OCI-LY3 (cell line): ENCODE results near the gene LRPAP1.
"Not testable (repeated sequence)": the region's sequence is repeated elsewhere in the genome, so short reads cannot be mapped to it uniquely, and the experiment has no call there.

Experiments
- H2AFZ ChIP-seq: fragments of 200-600, 300-600 bp; shearing (Covaris generic); 2 replicates; pipeline ENCODE4 v1.6.0; 2014; ENCODE audit warnings: antibody characterized with exemption, low read depth, low read length
- H3K27ac ChIP-seq: fragments of 200-600, 300-600 bp; sonication (generic); 2 replicates; pipeline ENCODE4 v1.5.1; 2014; ENCODE audit warnings: mild to moderate bottlenecking, low read length, moderate library complexity, mixed read lengths
- H3K27me3 ChIP-seq: fragments of 200-600, 300-600 bp; sonication (generic); 2 replicates; pipeline ENCODE4 v1.6.1; 2014; ENCODE audit warnings: low read depth, low read length, mixed read lengths
- H3K36me3 ChIP-seq: fragments of 200-600, 300-600 bp; sonication (generic); replicated peaks from 2 replicates; pipeline ENCODE3; 2014; ENCODE audit warnings: low read depth, low read length, mixed read lengths
- H3K4me1 ChIP-seq: fragments of 300-600, 200-600 bp; sonication (generic); 2 replicates; pipeline ENCODE4 v1.6.1; 2014; ENCODE audit warnings: low read length, mixed read lengths
- H3K4me2 ChIP-seq: fragments of 200-600, 300-600 bp; sonication (generic); 2 replicates; pipeline ENCODE4 v1.6.1; 2014; ENCODE audit warnings: low read length, mixed read lengths
- H3K4me3 ChIP-seq: fragments of 300-600, 200-600 bp; sonication (generic); 2 replicates; pipeline ENCODE4 v1.5.1; 2014; ENCODE audit warnings: antibody characterized with exemption, mild to moderate bottlenecking, low read length, moderate library complexity
- H3K79me2 ChIP-seq: fragments of 300-600, 200-600 bp; shearing (Covaris generic); 2 replicates; pipeline ENCODE4 v1.6.1; 2014; ENCODE audit warnings: mild to moderate bottlenecking, low read length, mixed read lengths
- H3K9ac ChIP-seq: fragments of 300-600, 200-600 bp; shearing (Covaris generic); 2 replicates; pipeline ENCODE4 v1.6.0; 2014; ENCODE audit warnings: mild to moderate bottlenecking, low read length, moderate library complexity
- H3K9me3 ChIP-seq: fragments of 200-600, 300-600 bp; shearing (Covaris generic); 2 replicates; pipeline ENCODE4 v1.6.1; 2014; ENCODE audit warnings: low read length, mixed read lengths; ENCODE audit not compliant: insufficient read depth
- H4K20me1 ChIP-seq: fragments of 200-600, 300-600 bp; sonication (generic); 2 replicates; pipeline ENCODE4 v1.6.1; 2016; ENCODE audit warnings: low read length, mixed read lengths; ENCODE audit not compliant: insufficient read depth
- EZH2phosphoT487 ChIP-seq: fragments of 200-600 bp; shearing (Covaris generic); IDR thresholded peaks from 2 replicates; pipeline ENCODE4 v1.6.1; 2018; ENCODE audit warnings: antibody characterized with exemption, mixed run types, low read depth
- TF ChIP-seq, protein P1 (sequence below): fragments of 200-600, 300-600 bp; sonication (generic); IDR thresholded peaks from 2 replicates; pipeline ENCODE4 v1.5.1; 2014; ENCODE audit warnings: antibody characterized with exemption, low read length, low read depth

Gene LRPAP1

DNA sequence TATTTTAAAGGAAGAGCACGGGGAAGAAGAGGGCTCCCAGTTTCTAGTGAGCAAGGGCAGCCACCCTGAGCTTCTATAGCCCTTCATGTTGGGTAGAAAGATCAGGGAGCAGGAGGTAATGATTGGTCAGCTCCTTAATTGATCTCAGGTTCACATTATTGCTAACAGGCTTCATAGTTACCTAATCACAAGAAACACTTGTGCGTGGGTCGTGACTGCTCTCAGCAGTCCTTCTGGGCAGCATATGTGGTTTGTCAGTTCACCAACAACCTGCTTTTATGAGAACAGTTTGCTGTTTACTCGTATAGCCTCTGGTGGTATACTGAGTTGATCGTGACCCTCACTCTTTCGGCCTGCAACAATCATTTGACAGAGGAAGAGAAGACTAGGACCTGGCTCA lies 73.9 kb downstream of the LRPAP1 start:
- H3K27me3 ChIP-seq: peaks cover 25% of the 10 kb centered on the region
- no peak overlapping the region for H3K9ac ChIP-seq
- H3K4me2 ChIP-seq: no peak overlapping the region
- no peaks in the 10 kb centered on the region for H3K36me3 ChIP-seq
- H3K4me3 ChIP-seq: no peak overlapping the region
- no peaks in the 10 kb centered on the region for H3K79me2 ChIP-seq
- H3K9me3 ChIP-seq: no peaks in the 10 kb centered on the region
- no peaks in the 10 kb centered on the region for H4K20me1 ChIP-seq
- TF ChIP-seq, protein P1, sequence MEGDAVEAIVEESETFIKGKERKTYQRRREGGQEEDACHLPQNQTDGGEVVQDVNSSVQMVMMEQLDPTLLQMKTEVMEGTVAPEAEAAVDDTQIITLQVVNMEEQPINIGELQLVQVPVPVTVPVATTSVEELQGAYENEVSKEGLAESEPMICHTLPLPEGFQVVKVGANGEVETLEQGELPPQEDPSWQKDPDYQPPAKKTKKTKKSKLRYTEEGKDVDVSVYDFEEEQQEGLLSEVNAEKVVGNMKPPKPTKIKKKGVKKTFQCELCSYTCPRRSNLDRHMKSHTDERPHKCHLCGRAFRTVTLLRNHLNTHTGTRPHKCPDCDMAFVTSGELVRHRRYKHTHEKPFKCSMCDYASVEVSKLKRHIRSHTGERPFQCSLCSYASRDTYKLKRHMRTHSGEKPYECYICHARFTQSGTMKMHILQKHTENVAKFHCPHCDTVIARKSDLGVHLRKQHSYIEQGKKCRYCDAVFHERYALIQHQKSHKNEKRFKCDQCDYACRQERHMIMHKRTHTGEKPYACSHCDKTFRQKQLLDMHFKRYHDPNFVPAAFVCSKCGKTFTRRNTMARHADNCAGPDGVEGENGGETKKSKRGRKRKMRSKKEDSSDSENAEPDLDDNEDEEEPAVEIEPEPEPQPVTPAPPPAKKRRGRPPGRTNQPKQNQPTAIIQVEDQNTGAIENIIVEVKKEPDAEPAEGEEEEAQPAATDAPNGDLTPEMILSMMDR: no peak
- TF ChIP-seq EZH2phosphoT487: no peak
- H3K27ac ChIP-seq: no peak overlapping the region
- H2AFZ ChIP-seq: no peak overlapping the region
- H3K4me1 ChIP-seq: no peaks in the 10 kb centered on the region

- H4K20me1 ChIP-seq, H3K4me3 ChIP-seq, H3K79me2 ChIP-seq, H3K4me1 ChIP-seq, H2AFZ ChIP-seq, H3K9me3 ChIP-seq, H3K36me3 ChIP-seq, H3K4me2 ChIP-seq, H3K9ac ChIP-seq, H3K27ac ChIP-seq: not testable (repeated sequence)
- H3K27me3 ChIP-seq: peaks cover 14% of the 10 kb centered on the region; the same call in 1 of the 2 replicates
These were observed 76.6 kb downstream of the LRPAP1 start for GRCh38 chr4:3455596-3455995.
